Psoas muscle (tissue), 8 donors: ENCODE data around the gene ZMIZ1. TPM values are rescaled to one million over a fixed set of nuclear protein-coding genes. Genes with fewer than 3 reads are reported as not detected.
A peak's percentile ranks its signal among the peaks of the same experiment; 100 is the strongest.

Source experiments
- ATAC-seq, 4 donors: fragments of 200-7000 bp; cut with Tn5 transposase; one replicate each; pipeline ENCODE4 v1.9.1; 2020; ENCODE audit warnings: moderate library complexity in 3 of 4, mild to moderate bottlenecking in 2 of 4
- DNase-seq, 2 donors: peaks; one replicate each; pipeline ENCODE4 v3.0.0-alpha.2; 2020
- H3K27ac ChIP-seq: fragments of 200-600 bp; one replicate; pipeline ENCODE4 v1.8.0; 2022
- H3K27me3 ChIP-seq, 3 donors: fragments of 200-600 bp in 1 of 3; one replicate each; pipeline versions ENCODE4 v1.6.1 to v1.8.0; 2013 to 2022; ENCODE audit warnings: low read length in 2 of 3, mild to moderate bottlenecking in 2 of 3, moderate library complexity in 1 of 3; ENCODE audit not compliant: insufficient read depth in 3 of 3
- H3K36me3 ChIP-seq, 2 donors: fragments of 200-600 bp in 1 of 2; one replicate each; pipeline versions ENCODE4 v1.6.1 to v1.8.0; 2013 to 2022; ENCODE audit warnings: low read depth in 1 of 2, mild to moderate bottlenecking in 1 of 2, moderate library complexity in 1 of 2; ENCODE audit not compliant: insufficient read depth in 1 of 2
- H3K4me1 ChIP-seq: fragments of 200-600 bp; one replicate; pipeline ENCODE4 v1.8.0; 2022
- H3K4me3 ChIP-seq: fragments of 200-600 bp; one replicate; pipeline ENCODE4 v1.8.0; 2022; ENCODE audit warnings: mild to moderate bottlenecking
- H3K9me3 ChIP-seq: fragments of 200-600 bp; one replicate; pipeline ENCODE4 v1.8.0; 2022
- CTCF ChIP-seq: fragments of 200-600 bp; IDR thresholded peaks from one replicate; pipeline ENCODE4 v1.8.0; 2022; ENCODE audit warnings: antibody characterized with exemption
- WGBS, 3 donors: extraction: QIAGEN DNeasy Blood & Tissue Kit; methylation state at CpG; one replicate each; pipeline versions ENCODE4 v1.1.6 to v1.1.7; 2013; 5-methylcytosine and 5-hydroxymethylcytosine counted together
- intact Hi-C, 2 donors: fragments of 100-400 bp; cut with DNase I; formaldehyde crosslinking; loops; one replicate each; pipeline versions ENCODE4 v1.11.0 to v1.14.2; 2022
- polyA plus RNA-seq, 3 donors: library from polyadenylated mRNA; stranded (reverse); fragments of 200-250 nt; gene quantifications; one replicate each; pipeline ENCODE4 v1.2.3, GENCODE V29; 2013
- total RNA-seq, 4 donors: library from RNA; stranded (reverse); fragmentation: NEBNext Ultra II Directional in 2 of 4; extraction: Animal tissue kit (Norgen Biotek cat#: 25700) in 2 of 4; gene quantifications; one replicate each; pipeline versions ENCODE4 v1.2.1 to v1.2.4, GENCODE V29; 2021 to 2023
- donor health status: healthy with polysubstance abuse.
- donor health status: DM: no; HTN: no; CAD: no; lungs with moderate emphysema.
- donor health status: Bipolar disorder and iron deficiency.
- donor health status: healthy.
- donor health status: DM: yes; HTN: yes; CAD: no.
- donor health status: DM: no; HTN: no; CAD: no.
- donor health status: DM: no; HTN: no; CAD: no.
- donor health status: DM: yes; HTN: yes; CAD: no.

The ZMIZ1 gene
- total and polyA plus RNA-seq, 7 donors, result 10.4 to 37.6 (median 30.0) TPM

- Histone ChIP-seq H3K4me1 (peaks cover 89% of the 10 kb centered on the region), H3K27me3 (no peaks in the 10 kb centered on the region), H3K36me3 (no peaks in the 10 kb centered on the region), H3K4me3 (no peak overlapping the region), H3K27ac (no peak overlapping the region), H3K9me3 (no peaks in the 10 kb centered on the region)
- WGBS, 3 donors, result 60 to 70% (median 66%) methylated on average over 13 of the region's 13 CpGs
- no peak for TF ChIP-seq CTCF
- DNase-seq (no peak), ATAC-seq (no peak)
- intact Hi-C loops, result no loop called here
Measured at GRCh38 chr10:79103129-79103528, 34.4 kb downstream of the ZMIZ1 start.

DNA sequence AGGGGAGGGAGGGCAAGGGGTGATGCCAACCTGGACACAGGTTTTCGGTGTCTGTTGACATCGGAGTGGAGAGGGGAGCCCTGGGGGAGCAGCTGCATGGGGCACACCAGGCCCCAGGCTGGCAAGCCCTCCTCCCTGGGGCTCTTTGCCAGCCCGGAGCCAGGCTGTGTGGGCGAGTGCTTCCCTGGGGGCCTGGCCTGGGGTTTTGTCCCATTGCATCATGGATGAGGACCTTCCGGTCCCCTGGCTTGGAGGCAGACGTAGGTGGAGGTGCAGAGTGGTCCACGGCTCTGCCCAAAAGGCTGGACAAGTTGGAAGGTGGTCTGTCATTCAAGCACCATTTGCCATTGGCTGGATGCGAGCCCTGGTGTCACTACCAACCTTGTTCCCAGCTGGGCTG lies 34.8 kb downstream of the ZMIZ1 start:
- WGBS, 3 donors, result 19 to 44% (median 22%) methylated on average over 8 of the region's 8 CpGs
- Histone ChIP-seq H3K9me3 (no peaks in the 10 kb centered on the region), H3K27ac (no peak overlapping the region), H3K36me3 (no peaks in the 10 kb centered on the region), H3K4me1 (peaks cover 87% of the 10 kb centered on the region), H3K27me3 (no peaks in the 10 kb centered on the region), H3K4me3 (no peak overlapping the region)
- intact Hi-C loops, result no loop called here
- DNase-seq (peak in 1 of 2 donors; percentile 47), ATAC-seq (peak in 3 of 4 donors; percentile 23 to 30 (median 26))
- no peak for TF ChIP-seq CTCF

- peak; percentile 10 for TF ChIP-seq CTCF
- WGBS, 3 donors, result 61 to 70% (median 63%) methylated on average over 11 of the region's 11 CpGs
- no peaks in the 10 kb centered on the region for H3K9me3 ChIP-seq
- H3K4me3 ChIP-seq, result no peak overlapping the region
- ATAC-seq (no peak), DNase-seq (no peak)
- peaks cover 73% of the 10 kb centered on the region for H3K4me1 ChIP-seq
- no peaks in the 10 kb centered on the region for H3K27me3 ChIP-seq
- intact Hi-C loops, result no loop called here
- no peaks in the 10 kb centered on the region for H3K36me3 ChIP-seq
- H3K27ac ChIP-seq, result no peak overlapping the region
Measured at GRCh38 chr10:79105150-79105739, 36.5 kb downstream of the ZMIZ1 start.

DNA sequence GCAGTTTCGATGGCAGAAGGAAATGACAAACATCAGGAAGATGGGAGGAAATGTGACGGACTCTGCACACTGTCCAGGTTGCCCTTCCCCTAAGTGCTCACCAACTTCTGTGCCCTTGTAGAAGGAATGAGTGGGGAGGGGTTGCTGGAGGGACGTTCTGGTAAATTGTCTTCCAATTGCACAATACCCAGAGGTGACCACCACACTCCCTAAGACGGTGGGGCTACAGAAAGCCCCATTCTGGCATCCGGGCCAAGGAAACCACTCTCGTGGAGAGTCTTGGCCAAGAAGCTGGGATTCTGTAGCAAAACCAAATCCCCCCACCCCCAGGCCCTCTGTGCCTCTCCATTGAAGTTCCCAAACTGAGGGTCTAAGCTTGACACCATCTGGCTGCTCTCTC lies 37.1 kb downstream of the ZMIZ1 start:
- H3K27me3 ChIP-seq, result no peaks in the 10 kb centered on the region
- H3K4me1 ChIP-seq, result peaks cover 70% of the 10 kb centered on the region
- H3K27ac ChIP-seq, result no peak overlapping the region
- H3K36me3 ChIP-seq, result peaks cover 0 to 5% of the 10 kb centered on the region in 2 donors
- 66 to 79% (median 69%) methylated on average over 6 of the region's 6 CpGs for WGBS, 3 donors
- no peak overlapping the region for H3K4me3 ChIP-seq
- TF ChIP-seq CTCF, result no peak
- DNase-seq (no peak), ATAC-seq (no peak)
- no peaks in the 10 kb centered on the region for H3K9me3 ChIP-seq
- intact Hi-C loops, result no loop called here
